Panc1 (cell line): ENCODE measurements around the gene MIF.
"Not testable (repeated sequence)": the region's sequence is repeated elsewhere in the genome, so short reads cannot be mapped to it uniquely, and the experiment has no call there.

Experiments used
- CTCF ChIP-seq: fragments of 450-650 bp; IDR thresholded peaks from 2 replicates; pipeline ENCODE4 v1.5.1; 2017; ENCODE audit warnings: mild to moderate bottlenecking
- POLR2AphosphoS5 ChIP-seq: IDR thresholded peaks from 2 replicates; pipeline ENCODE4 v1.6.1; 2012; ENCODE audit warnings: mild to moderate bottlenecking, low read depth, low read length, moderate library complexity
- REST ChIP-seq, 2 experiments: IDR thresholded peaks; 2 replicates each; pipeline ENCODE4 v1.6.1; 2011 to 2012; ENCODE audit warnings: low read depth in 2 of 2, control low read depth in 1 of 2, low read length in 1 of 2, mild to moderate bottlenecking in 1 of 2, moderate library complexity in 1 of 2; ENCODE audit not compliant: insufficient read depth in 1 of 2

- TF ChIP-seq CTCF; REST (IDR thresholded peaks at IDR 0.05; ENCODE audit: insufficient read depth in 1 of 2, low read depth in 2 of 2, low read length in 1 of 2); POLR2AphosphoS5: not testable (repeated sequence)
Measured at GRCh38 chr22:23907423-23907822, 13.2 kb downstream of the MIF start.
